GM19240 (cell line): ENCODE data around the gene GART.
A peak's percentile ranks its signal among the peaks of the same experiment; 100 is the strongest.

Source experiments
- DNase-seq: peaks from one replicate; pipeline ENCODE4 v3.0.0; 2011; ENCODE audit warnings: low spot score; ENCODE audit not compliant: insufficient read length

Gene GART

DNA sequence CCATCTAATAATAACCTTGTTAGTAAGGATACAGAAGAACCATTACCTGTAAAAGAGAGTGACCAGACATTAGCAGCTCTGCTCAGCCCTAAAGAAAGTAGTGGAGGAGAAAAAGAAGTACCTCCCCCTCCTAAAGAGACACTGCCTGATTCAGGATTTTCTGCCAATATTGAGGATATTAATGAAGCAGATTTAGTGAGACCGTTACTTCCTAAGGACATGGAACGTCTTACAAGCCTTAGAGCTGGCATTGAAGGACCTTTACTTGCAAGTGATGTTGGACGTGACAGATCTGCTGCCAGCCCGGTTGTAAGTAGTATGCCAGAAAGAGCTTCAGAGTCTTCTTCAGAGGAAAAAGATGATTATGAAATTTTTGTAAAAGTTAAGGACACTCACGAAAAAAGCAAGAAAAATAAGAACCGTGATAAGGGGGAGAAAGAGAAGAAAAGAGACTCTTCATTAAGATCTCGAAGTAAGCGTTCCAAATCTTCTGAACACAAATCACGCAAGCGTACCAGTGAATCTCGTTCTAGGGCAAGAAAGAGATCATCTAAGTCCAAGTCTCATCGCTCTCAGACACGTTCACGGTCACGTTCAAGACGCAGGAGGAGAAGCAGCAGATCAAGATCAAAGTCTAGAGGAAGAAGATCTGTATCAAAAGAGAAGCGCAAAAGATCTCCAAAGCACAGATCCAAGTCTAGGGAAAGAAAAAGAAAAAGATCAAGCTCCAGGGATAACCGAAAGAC lies 12.5 kb upstream of the GART start:
- DNase-seq, result no peak

DNA sequence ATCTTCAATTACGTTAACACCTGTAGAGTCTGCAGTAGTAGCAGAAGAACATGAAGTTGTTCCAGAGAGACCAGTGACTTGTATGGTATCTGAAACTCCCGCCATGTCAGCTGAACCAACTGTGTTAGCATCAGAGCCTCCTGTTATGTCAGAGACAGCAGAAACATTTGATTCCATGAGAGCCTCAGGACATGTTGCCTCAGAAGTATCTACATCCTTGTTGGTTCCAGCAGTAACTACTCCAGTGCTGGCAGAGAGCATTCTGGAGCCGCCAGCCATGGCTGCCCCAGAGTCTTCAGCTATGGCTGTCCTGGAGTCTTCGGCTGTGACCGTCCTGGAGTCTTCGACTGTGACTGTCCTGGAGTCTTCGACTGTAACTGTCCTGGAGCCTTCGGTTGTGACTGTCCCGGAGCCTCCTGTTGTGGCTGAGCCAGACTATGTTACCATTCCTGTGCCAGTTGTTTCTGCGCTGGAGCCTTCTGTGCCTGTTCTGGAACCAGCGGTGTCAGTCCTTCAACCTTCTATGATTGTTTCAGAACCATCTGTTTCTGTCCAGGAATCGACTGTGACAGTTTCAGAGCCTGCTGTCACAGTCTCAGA lies 11.2 kb upstream of the GART start:
- no peak for DNase-seq

DNA sequence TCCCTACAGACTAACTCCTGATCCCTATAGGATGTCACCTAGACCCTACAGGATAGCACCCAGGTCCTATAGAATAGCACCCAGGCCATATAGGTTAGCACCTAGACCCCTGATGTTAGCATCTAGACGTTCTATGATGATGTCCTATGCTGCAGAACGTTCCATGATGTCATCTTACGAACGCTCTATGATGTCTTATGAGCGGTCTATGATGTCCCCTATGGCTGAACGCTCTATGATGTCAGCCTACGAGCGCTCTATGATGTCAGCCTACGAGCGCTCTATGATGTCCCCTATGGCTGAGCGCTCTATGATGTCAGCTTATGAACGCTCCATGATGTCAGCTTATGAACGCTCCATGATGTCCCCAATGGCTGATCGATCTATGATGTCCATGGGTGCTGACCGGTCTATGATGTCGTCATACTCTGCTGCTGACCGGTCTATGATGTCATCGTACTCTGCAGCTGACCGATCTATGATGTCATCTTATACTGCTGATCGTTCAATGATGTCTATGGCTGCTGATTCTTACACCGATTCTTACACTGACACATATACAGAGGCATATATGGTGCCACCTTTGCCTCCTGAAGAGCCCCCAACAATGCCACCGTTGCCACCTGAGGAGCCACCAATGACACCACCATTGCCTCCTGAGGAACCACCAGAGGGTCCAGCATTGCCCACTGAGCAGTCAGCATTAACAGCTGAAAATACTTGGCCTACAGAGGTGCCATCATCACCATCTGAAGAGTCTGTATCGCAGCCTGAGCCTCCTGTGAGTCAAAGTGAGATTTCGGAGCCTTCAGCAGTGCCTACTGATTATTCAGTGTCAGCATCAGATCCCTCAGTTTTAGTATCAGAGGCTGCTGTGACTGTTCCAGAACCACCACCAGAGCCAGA lies 10.4 kb upstream of the GART start:
- no peak for DNase-seq

DNA sequence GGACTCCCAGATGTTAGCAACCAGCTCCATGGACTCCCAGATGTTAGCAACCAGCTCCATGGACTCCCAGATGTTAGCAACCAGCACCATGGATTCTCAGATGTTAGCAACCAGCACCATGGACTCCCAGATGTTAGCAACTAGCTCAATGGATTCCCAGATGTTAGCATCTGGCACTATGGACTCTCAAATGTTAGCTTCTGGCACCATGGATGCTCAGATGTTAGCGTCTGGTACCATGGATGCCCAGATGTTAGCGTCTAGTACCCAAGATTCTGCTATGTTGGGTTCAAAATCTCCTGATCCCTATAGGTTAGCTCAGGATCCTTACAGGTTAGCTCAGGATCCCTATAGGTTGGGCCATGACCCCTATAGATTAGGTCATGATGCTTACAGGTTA lies 9.7 kb upstream of the GART start:
- no peak for DNase-seq

DNA sequence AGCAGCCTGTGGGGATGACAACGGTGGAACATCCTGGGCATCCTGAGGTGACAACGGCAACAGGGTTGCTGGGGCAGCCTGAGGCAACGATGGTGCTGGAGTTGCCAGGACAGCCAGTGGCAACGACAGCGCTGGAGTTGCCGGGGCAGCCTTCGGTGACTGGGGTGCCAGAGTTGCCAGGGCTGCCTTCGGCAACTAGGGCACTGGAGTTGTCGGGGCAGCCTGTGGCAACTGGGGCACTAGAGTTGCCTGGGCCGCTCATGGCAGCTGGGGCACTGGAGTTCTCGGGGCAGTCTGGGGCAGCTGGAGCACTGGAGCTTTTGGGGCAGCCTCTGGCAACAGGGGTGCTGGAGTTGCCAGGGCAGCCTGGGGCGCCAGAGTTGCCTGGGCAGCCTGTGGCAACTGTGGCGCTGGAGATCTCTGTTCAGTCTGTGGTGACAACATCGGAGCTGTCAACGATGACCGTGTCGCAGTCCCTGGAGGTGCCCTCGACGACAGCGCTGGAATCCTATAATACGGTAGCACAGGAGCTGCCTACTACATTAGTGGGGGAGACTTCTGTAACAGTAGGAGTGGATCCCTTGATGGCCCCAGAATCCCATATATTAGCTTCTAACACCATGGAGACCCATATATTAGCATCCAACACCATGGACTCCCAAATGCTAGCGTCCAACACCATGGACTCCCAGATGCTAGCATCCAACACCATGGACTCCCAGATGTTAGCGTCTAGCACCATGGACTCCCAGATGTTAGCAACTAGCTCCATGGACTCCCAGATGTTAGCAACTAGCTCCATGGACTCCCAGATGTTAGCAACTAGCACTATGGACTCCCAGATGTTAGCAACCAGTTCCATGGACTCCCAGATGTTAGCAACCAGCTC lies 9.1 kb upstream of the GART start:
- DNase-seq, result no peak

DNA sequence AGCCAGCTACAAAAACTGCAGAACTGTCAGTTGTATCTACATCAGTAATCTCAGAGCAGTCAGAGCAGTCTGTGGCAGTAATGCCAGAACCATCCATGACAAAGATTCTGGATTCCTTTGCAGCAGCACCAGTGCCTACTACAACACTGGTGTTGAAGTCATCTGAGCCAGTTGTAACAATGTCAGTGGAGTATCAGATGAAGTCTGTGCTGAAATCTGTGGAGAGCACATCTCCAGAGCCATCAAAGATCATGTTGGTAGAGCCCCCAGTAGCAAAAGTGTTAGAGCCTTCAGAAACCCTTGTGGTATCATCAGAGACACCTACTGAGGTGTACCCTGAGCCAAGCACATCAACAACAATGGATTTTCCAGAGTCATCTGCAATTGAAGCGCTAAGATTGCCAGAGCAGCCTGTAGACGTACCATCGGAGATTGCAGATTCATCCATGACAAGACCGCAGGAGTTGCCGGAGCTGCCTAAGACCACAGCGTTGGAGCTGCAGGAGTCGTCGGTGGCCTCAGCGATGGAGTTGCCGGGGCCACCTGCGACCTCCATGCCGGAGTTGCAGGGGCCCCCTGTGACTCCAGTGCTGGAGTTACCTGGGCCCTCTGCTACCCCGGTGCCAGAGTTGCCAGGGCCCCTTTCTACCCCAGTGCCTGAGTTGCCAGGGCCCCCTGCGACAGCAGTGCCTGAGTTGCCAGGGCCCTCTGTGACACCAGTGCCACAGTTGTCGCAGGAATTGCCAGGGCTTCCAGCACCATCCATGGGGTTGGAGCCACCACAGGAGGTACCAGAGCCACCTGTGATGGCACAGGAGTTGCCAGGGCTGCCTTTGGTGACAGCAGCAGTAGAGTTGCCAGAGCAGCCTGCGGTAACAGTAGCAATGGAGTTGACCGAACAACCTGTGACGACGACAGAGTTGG lies 8.2 kb upstream of the GART start:
- DNase-seq, result no peak

DNA sequence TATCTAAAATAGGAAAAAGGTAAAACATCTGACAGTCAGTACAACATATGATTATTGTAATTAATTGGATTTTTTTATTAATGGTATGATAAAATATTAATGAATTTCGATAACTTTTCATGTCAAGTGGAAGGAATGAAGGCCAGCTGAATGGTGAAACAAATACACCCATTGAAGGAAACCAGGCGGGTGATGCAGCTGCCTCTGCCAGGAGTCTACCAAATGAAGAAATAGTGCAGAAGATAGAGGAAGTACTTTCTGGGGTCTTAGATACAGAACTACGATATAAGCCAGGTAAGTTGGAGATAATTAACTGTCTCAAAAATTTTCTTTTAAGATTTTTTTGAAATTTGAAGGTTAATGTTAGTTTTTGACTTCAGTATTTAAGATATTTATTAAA lies 4.2 kb upstream of the GART start:
- no peak for DNase-seq

DNA sequence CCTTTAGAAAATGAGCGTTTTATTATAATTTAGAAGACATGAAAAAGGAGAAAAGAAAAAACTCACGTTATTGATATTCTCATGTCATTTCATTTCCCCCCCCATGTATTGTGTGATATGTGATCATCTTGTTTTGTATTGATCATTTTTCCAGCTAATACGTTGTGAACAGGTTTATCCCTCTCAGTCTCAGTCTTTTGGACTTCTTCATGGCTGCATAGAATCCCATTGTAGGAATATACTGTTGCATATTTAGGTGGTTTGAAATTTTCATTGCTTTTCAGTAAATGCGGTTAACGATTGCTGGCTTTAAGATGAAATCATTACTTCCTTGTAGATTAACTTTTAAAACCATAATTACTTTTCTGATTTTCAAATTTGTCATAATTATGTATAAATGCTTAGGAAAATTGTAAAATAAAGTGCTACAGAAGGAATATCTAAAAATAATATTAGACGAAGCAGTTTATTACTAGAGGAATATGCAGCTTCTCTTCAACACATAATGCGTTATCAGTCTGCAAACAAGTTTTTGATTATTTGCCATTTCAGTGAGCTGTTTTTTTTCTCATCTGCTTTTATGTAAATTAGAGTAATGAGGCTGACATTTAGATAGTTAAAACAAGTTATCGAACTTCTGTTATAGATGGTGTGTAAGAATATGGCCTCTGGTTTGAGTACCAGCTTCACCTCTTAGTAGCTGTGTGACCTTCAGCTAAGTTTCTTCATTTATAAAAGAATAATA lies 2.7 kb upstream of the GART start:
- DNase-seq, result no peak

DNA sequence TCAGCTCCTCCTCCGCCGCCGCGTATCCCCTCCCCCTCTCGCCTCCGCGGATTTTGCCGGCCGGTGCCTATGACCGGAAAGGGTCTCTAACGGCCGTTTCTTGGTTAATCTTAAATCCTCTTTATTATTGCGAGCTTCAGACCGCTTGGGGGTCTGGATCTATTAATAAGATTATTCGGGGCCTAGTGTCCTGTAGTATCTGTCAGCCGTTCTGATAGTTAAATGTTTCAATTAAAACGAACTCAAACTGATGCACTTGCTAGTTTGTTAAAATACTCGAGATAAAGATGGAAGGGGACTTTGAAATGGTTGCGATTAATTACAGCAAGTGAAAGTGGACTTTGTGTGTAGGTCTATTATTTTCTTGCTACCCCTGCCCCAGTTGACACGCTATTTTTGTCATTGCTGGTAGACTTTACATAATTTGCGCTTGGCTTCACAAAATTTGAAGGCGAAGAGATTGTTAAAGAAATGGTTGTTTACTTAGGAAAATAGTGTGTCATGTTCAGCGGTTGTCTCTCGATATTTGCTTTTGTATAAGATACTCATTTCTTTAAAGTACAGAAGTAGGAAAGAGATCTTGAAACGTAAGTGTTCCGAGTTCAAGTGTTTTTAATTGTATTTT lies 1.7 kb upstream of the GART start:
- DNase-seq, result no peak

DNA sequence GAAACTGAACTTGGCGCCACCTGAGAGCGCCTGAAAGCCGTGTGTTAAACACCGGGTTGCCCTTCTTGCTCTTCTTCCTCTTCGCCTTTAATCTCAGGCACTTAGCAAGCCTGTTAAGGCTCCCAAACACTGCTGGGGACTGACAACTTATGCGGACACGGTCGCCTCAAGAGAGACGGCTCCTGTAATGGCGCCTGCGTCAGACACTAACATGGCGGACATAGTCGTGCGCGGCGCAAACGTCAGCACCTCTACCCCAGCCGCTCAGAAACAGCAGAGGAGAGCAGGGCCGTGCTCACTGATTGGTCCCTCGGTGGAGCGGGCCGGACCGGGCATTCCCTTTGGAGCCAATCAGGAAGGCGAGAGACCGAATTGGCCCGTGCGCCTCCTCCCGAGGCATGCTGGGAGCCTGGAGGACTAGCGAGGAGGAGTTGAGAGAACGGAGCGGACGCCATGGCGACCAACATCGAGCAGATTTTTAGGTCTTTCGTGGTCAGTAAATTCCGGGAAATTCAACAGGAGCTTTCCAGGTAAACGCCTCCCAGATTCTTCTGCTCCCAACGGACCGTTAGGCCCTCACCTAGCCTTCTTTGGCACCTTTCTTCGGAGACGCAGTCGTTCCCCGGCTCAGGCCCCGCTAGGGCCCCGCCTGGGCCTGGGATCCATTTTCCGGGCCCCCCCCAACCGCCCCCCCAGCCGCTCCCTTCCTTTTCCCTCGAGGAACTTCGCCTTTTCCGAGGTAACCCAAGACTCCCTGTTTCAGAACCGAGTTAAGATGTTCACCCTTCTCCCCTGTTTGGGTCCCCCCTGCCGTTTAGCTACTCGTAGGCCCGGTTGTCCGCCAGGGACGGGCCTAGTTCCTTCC lies 955 bp upstream of the GART start, which contains the start of gene SON:
SON (plus strand) TSS at position 399 of the 865 bp plus-strand sequence; CDS start at position 454, 55 bp downstream.
- peak; percentile 75 for DNase-seq

DNA sequence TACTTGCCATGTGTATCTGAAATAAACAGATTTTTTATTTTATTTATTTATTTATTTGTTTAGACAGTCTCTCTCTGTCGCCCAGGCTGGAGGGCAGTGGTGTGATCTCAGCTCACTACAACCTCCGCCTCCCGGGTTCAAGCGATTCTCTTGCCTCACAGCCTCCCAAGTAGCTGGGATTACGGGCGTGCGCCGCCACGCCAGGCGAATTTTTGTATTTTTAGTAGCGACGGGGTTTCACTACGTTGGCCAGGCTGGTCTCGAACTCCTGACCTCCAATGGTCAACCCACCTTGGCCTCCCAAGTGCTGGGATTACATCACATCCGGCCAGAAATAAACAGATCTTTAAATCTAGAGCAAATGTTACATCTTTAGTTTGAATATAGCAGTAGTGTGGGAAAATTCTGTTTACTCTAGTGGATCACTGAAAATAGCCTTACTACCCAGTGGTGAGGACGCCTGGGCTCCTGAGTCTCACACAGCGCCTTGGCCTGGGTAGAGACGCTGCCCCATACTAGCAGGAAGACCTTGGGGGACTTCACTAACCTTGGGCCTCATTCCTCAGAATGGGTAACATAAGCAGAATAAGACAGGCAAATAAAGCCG lies 709 bp downstream of the GART start:
- DNase-seq, result no peak

DNA sequence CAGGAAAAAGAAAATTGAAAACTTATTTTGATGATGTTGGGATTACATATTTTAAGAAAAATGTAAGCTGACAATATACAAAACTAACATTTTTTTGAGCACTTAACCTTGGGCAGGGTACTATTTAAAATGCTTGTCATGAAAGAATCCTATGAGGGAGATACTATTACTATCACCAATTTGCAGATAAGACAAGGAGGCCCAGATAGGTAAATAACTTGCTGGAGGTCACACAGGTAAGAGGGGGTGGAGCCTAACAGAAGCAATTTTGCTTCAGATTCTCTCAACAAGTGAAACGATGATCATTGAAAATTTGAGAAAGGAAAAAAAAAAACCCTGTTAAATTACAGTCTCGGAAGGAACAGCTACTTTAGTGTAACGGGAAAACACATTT lies 1.2 kb downstream of the GART start:
- DNase-seq, result no peak

DNA sequence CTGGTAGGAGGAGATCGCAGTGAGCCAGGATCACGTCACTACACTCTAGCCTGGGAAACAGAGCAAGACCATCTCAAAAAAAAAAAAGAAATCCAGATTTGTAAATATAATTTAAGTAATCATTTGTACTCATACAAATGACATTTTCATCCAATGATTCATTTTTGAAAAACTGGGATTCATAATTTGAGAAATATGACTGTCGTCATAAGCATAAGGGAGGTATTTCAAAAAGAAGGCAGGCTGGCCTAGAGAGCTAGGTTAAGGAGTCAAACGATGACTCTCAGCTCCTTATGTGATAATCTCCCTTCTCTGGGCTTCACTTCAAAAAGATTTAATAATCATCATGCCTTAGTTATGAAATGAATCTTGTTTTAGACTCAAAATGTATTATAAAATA lies 2.3 kb downstream of the GART start:
- DNase-seq, result no peak

DNA sequence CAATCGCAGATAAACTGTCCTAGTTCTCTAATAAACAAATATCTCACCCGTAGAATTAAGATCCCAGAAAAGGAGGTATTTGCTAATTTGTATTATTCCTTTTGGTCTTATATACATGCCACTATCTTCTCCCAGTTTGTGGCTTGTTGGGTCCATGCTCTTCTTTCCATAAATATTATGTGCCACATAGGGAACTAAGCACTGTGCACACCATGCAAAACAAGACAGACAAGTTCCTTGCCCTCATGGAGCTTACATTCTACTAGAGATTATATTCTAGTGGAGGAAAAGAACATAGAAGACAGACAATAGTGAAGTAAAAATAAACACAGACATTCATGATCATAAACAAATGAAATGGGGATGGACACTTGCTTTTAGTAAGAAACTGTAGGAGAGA lies 4.7 kb downstream of the GART start:
- DNase-seq, result no peak

DNA sequence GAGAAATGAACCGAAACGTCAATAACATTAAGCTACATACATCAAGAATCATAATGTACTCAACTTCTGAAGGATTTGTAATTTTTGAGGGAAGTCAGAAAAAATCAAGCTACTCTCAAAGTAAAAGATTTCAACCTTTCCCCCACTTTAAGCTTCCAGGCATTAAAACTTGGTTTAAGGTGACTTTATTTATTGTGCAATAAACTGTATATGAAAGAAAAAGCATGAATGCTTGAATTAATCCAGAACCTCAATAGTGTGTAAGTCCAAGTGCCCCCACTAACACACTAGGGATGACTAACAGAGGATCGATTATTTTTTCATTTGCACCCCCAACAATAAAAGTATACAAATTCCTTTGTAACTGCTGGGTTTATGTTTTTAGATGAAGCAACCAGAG lies 10.9 kb downstream of the GART start:
- no peak for DNase-seq

DNA sequence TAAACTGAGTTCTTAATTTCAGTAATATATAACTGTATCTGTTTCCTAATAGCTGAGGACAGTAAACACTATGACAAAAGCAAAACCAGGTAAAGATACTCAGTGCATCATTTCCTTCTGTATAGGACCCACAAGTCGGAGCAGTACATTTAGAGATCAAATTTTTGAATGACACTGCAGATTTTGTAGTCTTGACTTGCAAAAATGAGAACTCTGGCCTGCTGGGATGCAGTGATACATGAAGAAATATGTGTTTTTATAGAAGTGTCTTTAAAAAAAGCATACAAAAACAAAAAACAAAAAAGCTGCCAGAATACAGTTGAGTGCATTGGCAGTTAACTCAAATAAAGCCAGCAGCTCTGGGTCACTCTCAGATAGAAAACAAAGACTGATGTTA lies 19.0 kb downstream of the GART start:
- no peak for DNase-seq

DNA sequence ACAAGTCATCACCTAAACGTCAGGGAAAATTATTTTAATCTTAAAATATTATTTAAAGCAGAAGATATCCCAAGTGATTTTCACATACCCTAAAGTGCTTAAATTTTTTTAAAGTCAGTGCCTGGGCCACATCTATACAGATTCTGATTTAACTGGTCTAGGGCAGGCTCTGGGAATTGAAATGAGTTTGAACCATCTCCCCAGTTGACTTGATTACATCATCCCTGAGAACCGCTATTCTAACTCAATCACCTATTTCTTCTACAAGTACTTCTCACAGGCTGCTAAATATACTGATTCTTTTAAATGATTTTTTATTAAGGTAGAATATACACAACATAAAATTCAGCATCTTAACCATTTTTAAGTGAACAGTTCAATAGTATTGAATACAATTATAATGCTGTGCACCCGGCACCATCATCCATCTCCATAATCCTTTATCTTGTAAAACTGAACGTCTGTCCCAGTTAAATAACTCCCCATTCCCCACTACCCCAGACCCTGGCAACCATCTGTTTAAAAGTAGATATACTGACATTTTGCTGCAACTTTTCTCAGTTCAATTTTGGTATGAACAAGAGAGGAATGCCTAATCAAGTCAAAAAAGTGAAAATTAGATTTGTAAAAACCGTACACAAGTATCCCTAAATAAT lies 19.5 kb downstream of the GART start:
- no peak for DNase-seq
